Activated T-cell treated with anti-CD3 and anti-CD28 coated beads, Interleukin-2, amount 50 U/mL, for 24 hours (primary cell): Measurements from ENCODE around the gene CERT1.
"Not testable (repeated sequence)": the region's sequence is repeated elsewhere in the genome, so short reads cannot be mapped to it uniquely, and the experiment has no call there.

Source experiments
- DNase-seq: peaks from one replicate; pipeline ENCODE4 v3.0.0-alpha.2; 2020
- H3K27ac Mint-ChIP-seq: 2 replicates; pipeline ENCODE4 v1.8.0; 2020; ENCODE audit warnings: mild to moderate bottlenecking, mixed read lengths
- H3K27me3 Mint-ChIP-seq: 2 replicates; pipeline ENCODE4 v1.8.0; 2020; ENCODE audit warnings: mixed read lengths
- H3K36me3 Mint-ChIP-seq: 2 replicates; pipeline ENCODE4 v1.8.0; 2020; ENCODE audit warnings: low read depth, mixed read lengths
- H3K4me1 Mint-ChIP-seq: 2 replicates; pipeline ENCODE4 v1.8.0; 2020; ENCODE audit warnings: low read depth, mixed read lengths
- H3K4me3 Mint-ChIP-seq: 2 replicates; pipeline ENCODE4 v1.8.0; 2020; ENCODE audit warnings: mild to moderate bottlenecking, moderate library complexity, mixed read lengths
- H3K9me3 Mint-ChIP-seq: 2 replicates; pipeline ENCODE4 v1.8.0; 2020; ENCODE audit warnings: mixed read lengths

Gene CERT1

GRCh38 chr5:75510836-75511434 lies 494 bp downstream of the CERT1 start:
- no peak for DNase-seq
- Mint-ChIP-seq H3K27ac (peak overlapping the region; percentile 98), H3K36me3 (peaks cover 44% of the 10 kb centered on the region), H3K4me1 (peaks cover 60% of the 10 kb centered on the region), H3K4me3 (peak overlapping the region; percentile 93), H3K9me3 (no peaks in the 10 kb centered on the region), H3K27me3 (no peaks in the 10 kb centered on the region)

DNA sequence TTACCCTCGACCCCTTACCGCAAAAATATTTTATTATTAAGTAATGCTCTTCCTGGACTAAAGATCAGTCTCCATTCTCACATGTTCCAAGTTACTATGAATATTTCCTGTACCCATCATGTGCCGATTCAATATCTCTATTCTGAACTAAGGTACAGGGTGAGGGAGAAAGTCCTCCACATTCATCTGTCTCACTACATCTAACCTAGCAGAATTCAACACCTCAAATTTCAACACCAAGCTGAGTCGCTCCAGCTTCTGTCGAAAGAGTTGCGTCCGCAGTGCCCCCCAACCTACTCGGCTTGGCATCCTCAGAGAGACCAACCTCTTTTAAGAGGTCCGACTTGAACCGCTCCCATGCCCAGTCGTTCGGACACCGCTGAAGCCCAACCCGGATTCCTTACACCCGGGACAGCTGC lies 1.0 kb downstream of the CERT1 start:
- Mint-ChIP-seq H3K4me1 (peaks cover 58% of the 10 kb centered on the region), H3K27me3 (no peaks in the 10 kb centered on the region), H3K36me3 (peaks cover 43% of the 10 kb centered on the region), H3K27ac (peak overlapping the region; percentile 98), H3K9me3 (no peaks in the 10 kb centered on the region), H3K4me3 (peak overlapping the region; percentile 93)
- DNase-seq, result no peak

DNA sequence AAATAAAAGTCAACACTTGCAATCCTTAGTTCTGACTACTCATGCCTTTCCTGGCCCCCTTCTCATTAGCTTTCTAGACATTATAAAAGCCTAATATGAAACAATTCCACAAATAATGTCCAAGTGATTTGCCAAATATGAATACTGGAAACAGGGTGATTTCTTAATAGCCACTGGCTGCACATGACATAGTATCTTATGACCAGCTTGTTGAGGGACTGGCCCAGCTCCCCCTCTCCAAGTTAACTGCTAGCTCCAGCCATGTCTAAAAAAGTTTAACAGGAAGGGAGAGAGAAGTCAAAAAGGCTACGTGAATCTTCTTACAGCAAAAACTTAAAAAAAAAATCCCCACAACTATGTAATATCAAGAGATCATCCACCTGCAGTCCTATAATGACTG lies 1.5 kb downstream of the CERT1 start:
- H3K4me3 Mint-ChIP-seq, result peak overlapping the region; percentile 93
- DNase-seq, result no peak
- H3K4me1 Mint-ChIP-seq, result peaks cover 58% of the 10 kb centered on the region
- peaks cover 45% of the 10 kb centered on the region for H3K36me3 Mint-ChIP-seq
- no peaks in the 10 kb centered on the region for H3K27me3 Mint-ChIP-seq
- H3K27ac Mint-ChIP-seq, result peak overlapping the region; percentile 82
- no peaks in the 10 kb centered on the region for H3K9me3 Mint-ChIP-seq

DNA sequence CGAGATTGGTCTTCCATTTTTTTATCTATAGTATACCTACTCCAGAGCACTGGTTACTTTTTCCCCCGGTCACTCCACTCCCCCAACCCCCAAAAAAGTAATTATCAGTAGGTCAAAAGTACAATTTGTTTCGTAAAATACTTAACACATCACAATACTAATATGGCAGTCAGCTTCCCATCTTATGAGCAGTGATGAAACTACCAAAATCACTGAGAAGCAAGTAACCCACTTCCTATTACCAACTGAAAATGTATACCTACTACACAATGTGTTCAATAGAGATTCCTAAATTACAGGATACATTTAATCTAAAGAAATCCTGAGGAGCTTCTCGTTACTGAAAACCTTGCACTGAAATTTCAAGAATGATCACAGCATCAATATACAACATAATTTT lies 1.9 kb downstream of the CERT1 start:
- Mint-ChIP-seq H3K4me3 (peak overlapping the region; percentile 93), H3K27ac (no peak overlapping the region), H3K36me3 (peaks cover 47% of the 10 kb centered on the region), H3K4me1 (peaks cover 59% of the 10 kb centered on the region), H3K27me3 (no peaks in the 10 kb centered on the region), H3K9me3 (no peaks in the 10 kb centered on the region)
- no peak for DNase-seq

DNA sequence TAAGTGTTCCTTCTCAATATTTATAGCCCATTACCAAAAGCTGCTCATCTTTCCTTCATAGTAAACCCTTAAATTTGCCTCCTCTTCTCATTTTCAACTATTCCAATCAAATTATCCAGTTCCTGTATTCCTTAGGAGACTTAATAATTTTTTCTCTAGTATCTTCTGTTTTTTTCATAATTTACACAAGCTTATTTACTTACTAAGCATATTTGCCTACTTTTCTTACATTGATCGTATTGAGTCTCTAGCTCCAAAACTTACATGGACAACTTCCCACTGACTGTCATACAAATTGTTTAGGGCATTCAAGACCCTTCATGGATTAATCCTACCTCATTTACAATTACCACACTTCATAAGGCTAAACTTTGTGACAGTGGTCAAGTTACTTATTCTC lies 3.6 kb downstream of the CERT1 start:
- Mint-ChIP-seq H3K36me3 (peaks cover 47% of the 10 kb centered on the region), H3K4me3 (no peak overlapping the region), H3K27ac (no peak overlapping the region), H3K4me1 (peaks cover 49% of the 10 kb centered on the region), H3K9me3 (no peaks in the 10 kb centered on the region), H3K27me3 (no peaks in the 10 kb centered on the region)
- DNase-seq, result no peak

GRCh38 chr5:75505112-75505511 lies 6.3 kb downstream of the CERT1 start:
- H3K4me1 Mint-ChIP-seq, result peaks cover 52% of the 10 kb centered on the region
- not testable (repeated sequence) for DNase-seq, H3K27me3 Mint-ChIP-seq, H3K27ac Mint-ChIP-seq, H3K4me3 Mint-ChIP-seq, H3K9me3 Mint-ChIP-seq
- H3K36me3 Mint-ChIP-seq, result peaks cover 46% of the 10 kb centered on the region

GRCh38 chr5:75498875-75499274 lies 12.6 kb downstream of the CERT1 start:
- DNase-seq, H3K27ac Mint-ChIP-seq, H3K4me3 Mint-ChIP-seq, H3K27me3 Mint-ChIP-seq, H3K9me3 Mint-ChIP-seq: not testable (repeated sequence)
- peaks cover 32% of the 10 kb centered on the region for H3K4me1 Mint-ChIP-seq
- peaks cover 72% of the 10 kb centered on the region for H3K36me3 Mint-ChIP-seq

DNA sequence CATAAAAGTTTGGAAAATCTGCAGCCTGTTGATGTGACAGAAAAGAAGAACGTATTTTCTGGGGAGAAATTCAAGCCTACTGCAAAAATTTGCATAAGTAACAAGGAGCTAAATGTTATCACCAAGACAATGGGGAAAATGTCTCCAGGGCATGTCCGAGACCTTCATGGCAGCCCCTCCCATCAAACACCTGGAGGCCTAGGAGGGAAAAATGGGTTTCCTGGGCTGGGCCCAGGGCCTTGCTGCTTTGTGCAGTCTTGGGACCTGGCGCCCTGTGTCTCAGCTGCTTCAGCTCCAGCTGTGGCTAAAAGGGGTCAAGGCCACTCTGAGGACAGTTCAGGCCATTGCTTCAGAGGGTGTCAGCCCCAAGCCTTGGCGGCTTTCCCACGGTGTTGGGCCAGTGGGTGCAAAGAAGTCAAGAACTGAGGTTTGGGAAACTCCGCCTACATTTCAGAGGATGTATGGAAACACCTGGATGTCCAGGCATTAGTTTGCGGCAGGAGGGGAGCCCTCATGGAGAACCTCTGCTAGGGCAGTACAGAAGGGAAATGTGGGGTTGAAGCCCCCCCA lies 13.1 kb downstream of the CERT1 start:
- Mint-ChIP-seq H3K9me3 (no peaks in the 10 kb centered on the region), H3K36me3 (peaks cover 74% of the 10 kb centered on the region), H3K4me1 (peaks cover 31% of the 10 kb centered on the region), H3K4me3 (no peak overlapping the region), H3K27ac (no peak overlapping the region), H3K27me3 (no peaks in the 10 kb centered on the region)
- no peak for DNase-seq

- H3K4me1 Mint-ChIP-seq, result peaks cover 25% of the 10 kb centered on the region
- no peak overlapping the region for H3K4me3 Mint-ChIP-seq
- peaks cover 2% of the 10 kb centered on the region for H3K9me3 Mint-ChIP-seq
- H3K27me3 Mint-ChIP-seq, result no peaks in the 10 kb centered on the region
- DNase-seq, result no peak
- no peak overlapping the region for H3K27ac Mint-ChIP-seq
- H3K36me3 Mint-ChIP-seq, result peaks cover 86% of the 10 kb centered on the region
Measured at GRCh38 chr5:75496026-75496425, 15.4 kb downstream of the CERT1 start.

- Mint-ChIP-seq H3K36me3 (peaks cover 78% of the 10 kb centered on the region), H3K4me1 (peaks cover 27% of the 10 kb centered on the region)
Measured at GRCh38 chr5:75491621-75492020, 19.8 kb downstream of the CERT1 start.

DNA sequence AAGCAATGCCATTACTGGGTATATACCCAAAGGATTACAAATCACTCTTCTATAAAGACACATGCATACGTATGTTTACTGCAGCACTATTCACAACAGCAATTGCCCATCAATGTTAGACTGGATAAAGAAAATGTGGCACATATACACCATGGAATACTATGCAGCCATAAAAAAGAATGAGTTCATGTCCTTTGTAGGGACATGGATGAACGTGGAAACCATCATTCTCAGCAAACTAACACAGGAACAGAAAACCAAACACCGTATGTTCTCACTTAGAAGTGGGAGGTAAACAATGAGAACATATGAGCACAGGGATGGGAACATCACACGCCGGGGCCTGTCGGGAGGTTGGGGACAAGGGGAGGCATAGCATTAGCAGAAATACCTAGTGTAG lies 21.6 kb downstream of the CERT1 start:
- DNase-seq, H3K27me3 Mint-ChIP-seq, H3K27ac Mint-ChIP-seq, H3K4me3 Mint-ChIP-seq: not testable (repeated sequence)
- Mint-ChIP-seq H3K9me3 (peaks cover 43% of the 10 kb centered on the region), H3K36me3 (peaks cover 87% of the 10 kb centered on the region), H3K4me1 (peaks cover 35% of the 10 kb centered on the region)

More at GRCh38 chr5:75491621-75492020, 19.8 kb downstream of the CERT1 start:
- no peak for DNase-seq
- Mint-ChIP-seq H3K9me3 (peaks cover 28% of the 10 kb centered on the region), H3K4me3 (no peak overlapping the region), H3K27me3 (no peaks in the 10 kb centered on the region), H3K27ac (no peak overlapping the region)

GRCh38 chr5:75484605-75485004 lies 26.8 kb downstream of the CERT1 start:
- no peak for DNase-seq
- Mint-ChIP-seq H3K27ac (no peak overlapping the region), H3K9me3 (peaks cover 33% of the 10 kb centered on the region), H3K36me3 (peaks cover 74% of the 10 kb centered on the region), H3K4me1 (peaks cover 55% of the 10 kb centered on the region), H3K27me3 (no peaks in the 10 kb centered on the region), H3K4me3 (no peak overlapping the region)

GRCh38 chr5:75482482-75482881 lies 28.9 kb downstream of the CERT1 start:
- Mint-ChIP-seq H3K4me3 (no peak overlapping the region), H3K27ac (no peak overlapping the region), H3K4me1 (peaks cover 59% of the 10 kb centered on the region), H3K27me3 (no peaks in the 10 kb centered on the region), H3K36me3 (peaks cover 65% of the 10 kb centered on the region), H3K9me3 (peaks cover 24% of the 10 kb centered on the region)
- DNase-seq, result no peak

DNA sequence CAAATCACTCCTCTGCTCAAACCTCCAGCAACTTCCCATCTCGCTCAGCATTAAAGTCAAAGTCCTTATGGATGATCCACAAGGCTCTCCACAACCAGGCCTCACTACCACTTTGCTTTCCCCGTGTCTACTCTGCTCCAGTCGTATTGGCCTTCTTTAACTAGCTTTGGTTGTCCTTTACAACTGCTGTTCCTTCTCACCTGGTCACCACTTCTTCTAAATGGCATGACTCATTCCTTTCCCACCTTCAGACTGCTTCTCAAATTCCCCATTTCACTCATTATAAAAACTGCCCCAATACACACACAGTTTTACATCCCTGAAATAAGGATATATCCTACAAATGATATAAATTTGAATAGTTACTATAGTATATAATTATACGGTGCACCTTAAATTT lies 30.4 kb downstream of the CERT1 start:
- H3K4me3 Mint-ChIP-seq, result no peak overlapping the region
- no peak overlapping the region for H3K27ac Mint-ChIP-seq
- no peaks in the 10 kb centered on the region for H3K27me3 Mint-ChIP-seq
- peaks cover 57% of the 10 kb centered on the region for H3K36me3 Mint-ChIP-seq
- H3K9me3 Mint-ChIP-seq, result peaks cover 10% of the 10 kb centered on the region
- H3K4me1 Mint-ChIP-seq, result peaks cover 52% of the 10 kb centered on the region
- DNase-seq, result no peak

DNA sequence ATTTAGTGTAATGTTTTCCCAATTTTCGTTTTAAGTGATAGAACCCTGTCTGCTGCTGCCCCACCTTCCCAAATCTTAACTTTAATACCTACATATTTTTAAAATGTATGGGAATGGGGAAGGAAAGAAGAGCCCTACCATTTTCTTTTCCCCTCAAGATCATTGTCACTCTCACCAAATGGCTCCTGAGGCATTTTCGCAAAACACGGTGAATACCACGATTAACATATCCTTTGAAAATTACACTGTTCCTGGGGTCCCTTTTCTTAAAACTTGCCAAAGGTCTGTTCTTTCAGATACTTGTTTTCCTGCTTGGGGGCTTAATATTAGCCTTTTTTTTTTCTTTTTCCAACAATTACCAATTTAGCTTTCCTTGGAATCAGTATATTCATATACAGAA lies 36.1 kb downstream of the CERT1 start:
- H3K36me3 Mint-ChIP-seq, result peaks cover 57% of the 10 kb centered on the region
- H3K27me3 Mint-ChIP-seq, result no peaks in the 10 kb centered on the region
- H3K4me3 Mint-ChIP-seq, result no peak overlapping the region
- peaks cover 29% of the 10 kb centered on the region for H3K4me1 Mint-ChIP-seq
- peaks cover 10% of the 10 kb centered on the region for H3K9me3 Mint-ChIP-seq
- DNase-seq, result no peak
- no peak overlapping the region for H3K27ac Mint-ChIP-seq
